Suprapubic skin (tissue), 4 donors: ENCODE results near the gene KLC4.

ENCODE experiments used
- EP300 ChIP-seq: sonication (generic); formaldehyde crosslinking; IDR thresholded peaks from one replicate; pipeline ENCODE4 v1.6.1; 2017; ENCODE audit warnings: antibody characterized with exemption
- POLR2A ChIP-seq, 2 donors: fragments of 450-650 bp; IDR thresholded peaks; one replicate each; pipeline ENCODE4 v1.6.1; 2017; ENCODE audit warnings: antibody characterized with exemption in 2 of 2, mild to moderate bottlenecking in 2 of 2, moderate library complexity in 2 of 2
- POLR2AphosphoS5 ChIP-seq, 3 donors: sonication (generic); formaldehyde crosslinking; IDR thresholded peaks; one replicate each; pipeline ENCODE4 v1.6.1; 2017; ENCODE audit warnings: antibody characterized with exemption in 3 of 3
- TF ChIP-seq, protein P1 (sequence below), 2 donors: fragments of 200-600 bp in 1 of 2; fragments of 450-650 bp in 1 of 2; sonication (generic) in 1 of 2; IDR thresholded peaks; one replicate each; pipeline ENCODE4 v1.5.1; 2016 to 2019; ENCODE audit warnings: antibody characterized with exemption in 2 of 2, mild to moderate bottlenecking in 1 of 2, moderate library complexity in 1 of 2

DNA sequence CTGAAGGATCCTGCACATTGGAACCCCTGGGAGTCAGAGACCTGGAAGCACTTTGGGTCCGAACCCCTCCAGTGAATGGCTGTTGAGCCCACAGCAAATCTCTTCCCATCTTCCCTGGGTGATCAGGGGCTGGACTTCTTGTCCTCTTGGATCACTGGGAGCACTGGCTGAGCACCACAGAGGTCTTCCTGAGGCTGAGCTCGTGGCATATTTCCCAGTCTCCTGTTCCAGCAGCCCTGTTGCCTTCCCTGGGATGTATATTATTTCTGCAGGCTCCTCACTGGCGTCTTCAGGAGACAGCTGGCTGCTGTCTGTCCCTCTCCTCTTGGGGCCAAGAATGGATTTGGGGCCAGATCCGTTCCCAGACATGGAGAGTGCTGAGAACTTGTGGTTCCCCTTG is 60.1 kb downstream of the KLC4 start:
- TF ChIP-seq POLR2A (IDR thresholded peaks at IDR 0.05) (no peak), EP300 (no peak), POLR2AphosphoS5 (IDR thresholded peaks at IDR 0.05) (no peak)
- TF ChIP-seq, protein P1, sequence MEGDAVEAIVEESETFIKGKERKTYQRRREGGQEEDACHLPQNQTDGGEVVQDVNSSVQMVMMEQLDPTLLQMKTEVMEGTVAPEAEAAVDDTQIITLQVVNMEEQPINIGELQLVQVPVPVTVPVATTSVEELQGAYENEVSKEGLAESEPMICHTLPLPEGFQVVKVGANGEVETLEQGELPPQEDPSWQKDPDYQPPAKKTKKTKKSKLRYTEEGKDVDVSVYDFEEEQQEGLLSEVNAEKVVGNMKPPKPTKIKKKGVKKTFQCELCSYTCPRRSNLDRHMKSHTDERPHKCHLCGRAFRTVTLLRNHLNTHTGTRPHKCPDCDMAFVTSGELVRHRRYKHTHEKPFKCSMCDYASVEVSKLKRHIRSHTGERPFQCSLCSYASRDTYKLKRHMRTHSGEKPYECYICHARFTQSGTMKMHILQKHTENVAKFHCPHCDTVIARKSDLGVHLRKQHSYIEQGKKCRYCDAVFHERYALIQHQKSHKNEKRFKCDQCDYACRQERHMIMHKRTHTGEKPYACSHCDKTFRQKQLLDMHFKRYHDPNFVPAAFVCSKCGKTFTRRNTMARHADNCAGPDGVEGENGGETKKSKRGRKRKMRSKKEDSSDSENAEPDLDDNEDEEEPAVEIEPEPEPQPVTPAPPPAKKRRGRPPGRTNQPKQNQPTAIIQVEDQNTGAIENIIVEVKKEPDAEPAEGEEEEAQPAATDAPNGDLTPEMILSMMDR (IDR thresholded peaks at IDR 0.05) = no peak
